Fibroblast of the aortic adventitia (primary cell): Measurements from ENCODE around the gene TRIM8. TPM values are rescaled to one million over a fixed set of nuclear protein-coding genes. Genes with fewer than 3 reads are reported as not detected.
"Not testable (repeated sequence)": the region's sequence is repeated elsewhere in the genome, so short reads cannot be mapped to it uniquely, and the experiment has no call there.

Experiments used
- DNase-seq: peaks from one replicate; pipeline ENCODE4 v3.0.0-alpha.2; 2010; ENCODE audit warnings: low read depth
- H3K4me3 ChIP-seq: 2 replicates; pipeline ENCODE4 v1.5.1; 2011; ENCODE audit warnings: low read depth, mild to moderate bottlenecking, control low read depth, low read length, moderate library complexity
- total RNA-seq: library from RNA; depleted of rRNA; stranded (reverse); fragments of >200 nt; gene quantifications from 2 replicates; pipeline ENCODE4 v1.2.3, GENCODE V29; 2012; ENCODE audit warnings: low replicate concordance
- TF ChIP-seq, protein P1 (sequence below): IDR thresholded peaks from 2 replicates; pipeline ENCODE4 v1.5.1; 2011; ENCODE audit warnings: mild to moderate bottlenecking, low read length, control low read depth, inconsistent platforms; ENCODE audit not compliant: insufficient read depth

TRIM8 gene
- total RNA-seq, 1 donor = 83.0 TPM

DNA sequence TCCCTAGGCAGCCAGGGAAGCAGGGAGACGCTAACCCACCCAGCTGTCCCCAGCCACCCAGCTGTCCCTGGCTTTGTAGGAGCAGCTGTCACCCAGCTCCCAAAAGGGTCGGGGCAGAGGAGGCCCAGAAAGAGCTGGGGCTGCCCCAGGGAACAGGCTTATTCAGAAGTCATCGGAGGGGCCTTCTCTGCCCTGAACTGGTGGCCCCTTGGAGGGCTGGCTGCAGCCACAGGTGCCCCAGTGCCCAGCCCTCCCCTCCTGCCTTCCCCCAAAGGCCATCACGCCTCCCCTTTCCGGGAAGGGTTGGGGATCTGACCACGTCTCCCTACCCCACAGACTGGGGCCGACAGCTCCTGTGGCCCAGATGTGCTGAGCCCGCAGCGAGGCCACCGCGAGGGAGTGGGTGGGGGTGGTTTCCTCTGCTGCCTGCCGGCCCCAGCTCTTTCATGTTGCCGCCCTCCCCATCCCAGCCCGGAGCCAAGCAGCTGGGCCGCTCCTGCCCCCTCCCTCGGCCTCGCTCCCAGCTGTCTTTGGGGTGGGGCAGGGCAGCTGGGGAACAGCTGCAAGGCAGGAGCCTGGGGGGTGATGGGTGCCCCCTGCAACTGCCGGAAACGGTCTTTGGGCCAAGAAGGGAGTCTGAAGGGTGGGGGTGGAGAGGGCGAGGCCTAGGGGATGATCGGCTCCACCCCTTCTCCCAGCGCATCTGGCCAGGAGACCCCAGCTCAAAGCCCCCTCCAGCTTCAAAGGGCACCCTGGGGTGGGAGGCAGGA lies 16.8 kb downstream of the TRIM8 start:
- H3K4me3 ChIP-seq = no peak overlapping the region
- peak; percentile 55 for DNase-seq
- TF ChIP-seq, protein P1, sequence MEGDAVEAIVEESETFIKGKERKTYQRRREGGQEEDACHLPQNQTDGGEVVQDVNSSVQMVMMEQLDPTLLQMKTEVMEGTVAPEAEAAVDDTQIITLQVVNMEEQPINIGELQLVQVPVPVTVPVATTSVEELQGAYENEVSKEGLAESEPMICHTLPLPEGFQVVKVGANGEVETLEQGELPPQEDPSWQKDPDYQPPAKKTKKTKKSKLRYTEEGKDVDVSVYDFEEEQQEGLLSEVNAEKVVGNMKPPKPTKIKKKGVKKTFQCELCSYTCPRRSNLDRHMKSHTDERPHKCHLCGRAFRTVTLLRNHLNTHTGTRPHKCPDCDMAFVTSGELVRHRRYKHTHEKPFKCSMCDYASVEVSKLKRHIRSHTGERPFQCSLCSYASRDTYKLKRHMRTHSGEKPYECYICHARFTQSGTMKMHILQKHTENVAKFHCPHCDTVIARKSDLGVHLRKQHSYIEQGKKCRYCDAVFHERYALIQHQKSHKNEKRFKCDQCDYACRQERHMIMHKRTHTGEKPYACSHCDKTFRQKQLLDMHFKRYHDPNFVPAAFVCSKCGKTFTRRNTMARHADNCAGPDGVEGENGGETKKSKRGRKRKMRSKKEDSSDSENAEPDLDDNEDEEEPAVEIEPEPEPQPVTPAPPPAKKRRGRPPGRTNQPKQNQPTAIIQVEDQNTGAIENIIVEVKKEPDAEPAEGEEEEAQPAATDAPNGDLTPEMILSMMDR = no peak

DNA sequence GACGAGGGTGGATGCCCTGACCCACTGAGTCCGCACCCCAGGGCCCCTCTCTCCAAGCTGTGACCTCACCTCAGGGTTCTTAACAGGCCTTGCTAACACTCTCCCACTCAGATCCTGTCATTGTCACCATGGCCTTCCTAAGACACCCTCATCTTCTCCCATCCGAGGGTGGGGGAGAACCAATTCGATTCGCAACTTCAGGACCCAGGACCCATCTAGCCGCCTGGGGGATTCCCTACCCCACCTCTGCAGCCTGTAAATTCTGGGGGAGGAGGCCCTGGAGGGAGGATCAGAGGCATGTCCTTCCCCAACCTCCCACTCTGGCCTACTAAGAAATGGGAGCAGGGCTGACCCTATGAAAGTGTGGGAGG lies 17.4 kb downstream of the TRIM8 start:
- TF ChIP-seq, protein P1 = no peak
- no peak overlapping the region for H3K4me3 ChIP-seq
- no peak for DNase-seq

DNA sequence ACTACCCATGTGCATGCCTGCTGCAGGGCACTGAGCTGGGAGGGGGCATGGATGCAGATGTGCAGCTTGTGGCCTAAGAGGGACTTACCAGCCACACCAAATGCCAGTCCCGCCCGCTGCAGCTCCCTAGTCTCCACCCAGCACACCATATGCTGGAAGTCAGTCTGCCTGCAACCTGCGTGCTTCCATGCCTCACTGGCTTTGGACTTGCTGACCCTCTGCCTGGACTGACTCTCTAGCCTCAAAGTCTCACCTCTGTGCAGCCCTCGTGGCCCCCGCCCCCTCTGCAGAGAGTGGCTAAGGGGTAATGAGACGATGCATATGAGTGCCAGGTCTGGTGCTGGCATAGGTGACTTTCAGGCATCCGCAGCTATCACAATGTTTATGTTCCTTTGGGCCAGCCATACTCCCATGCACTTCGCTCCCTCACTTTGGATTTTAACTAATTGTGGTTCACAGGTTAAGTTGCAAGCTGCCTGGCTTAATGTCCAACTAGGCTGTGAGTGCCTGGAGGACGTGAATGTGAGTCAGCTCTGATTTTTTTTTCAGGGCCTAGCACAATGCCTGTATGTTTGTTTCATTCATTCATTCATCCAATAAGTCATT lies 21.7 kb downstream of the TRIM8 start:
- H3K4me3 ChIP-seq = no peak overlapping the region
- DNase-seq = no peak
- TF ChIP-seq, protein P1 = no peak

DNA sequence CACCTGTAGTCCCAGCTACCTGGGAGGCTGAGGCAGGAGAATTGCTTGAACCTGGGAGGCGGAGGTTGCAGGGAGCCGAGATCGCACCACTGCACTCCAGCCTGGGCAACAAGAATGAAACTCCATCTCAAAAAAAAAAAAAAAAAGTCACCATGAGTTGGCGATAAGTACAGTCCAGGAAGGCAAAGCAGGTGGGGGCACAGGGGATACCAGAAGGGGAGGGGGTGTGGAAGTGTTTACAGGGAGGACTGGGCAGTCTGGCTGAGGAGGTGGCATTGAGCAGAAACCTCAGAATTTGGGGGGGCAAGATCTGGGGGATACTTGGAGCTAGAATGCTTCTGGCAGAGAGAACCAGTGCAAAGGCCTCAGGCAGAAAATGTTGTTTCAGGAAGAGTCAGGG lies 23.1 kb downstream of the TRIM8 start:
- DNase-seq, H3K4me3 ChIP-seq: not testable (repeated sequence)

DNA sequence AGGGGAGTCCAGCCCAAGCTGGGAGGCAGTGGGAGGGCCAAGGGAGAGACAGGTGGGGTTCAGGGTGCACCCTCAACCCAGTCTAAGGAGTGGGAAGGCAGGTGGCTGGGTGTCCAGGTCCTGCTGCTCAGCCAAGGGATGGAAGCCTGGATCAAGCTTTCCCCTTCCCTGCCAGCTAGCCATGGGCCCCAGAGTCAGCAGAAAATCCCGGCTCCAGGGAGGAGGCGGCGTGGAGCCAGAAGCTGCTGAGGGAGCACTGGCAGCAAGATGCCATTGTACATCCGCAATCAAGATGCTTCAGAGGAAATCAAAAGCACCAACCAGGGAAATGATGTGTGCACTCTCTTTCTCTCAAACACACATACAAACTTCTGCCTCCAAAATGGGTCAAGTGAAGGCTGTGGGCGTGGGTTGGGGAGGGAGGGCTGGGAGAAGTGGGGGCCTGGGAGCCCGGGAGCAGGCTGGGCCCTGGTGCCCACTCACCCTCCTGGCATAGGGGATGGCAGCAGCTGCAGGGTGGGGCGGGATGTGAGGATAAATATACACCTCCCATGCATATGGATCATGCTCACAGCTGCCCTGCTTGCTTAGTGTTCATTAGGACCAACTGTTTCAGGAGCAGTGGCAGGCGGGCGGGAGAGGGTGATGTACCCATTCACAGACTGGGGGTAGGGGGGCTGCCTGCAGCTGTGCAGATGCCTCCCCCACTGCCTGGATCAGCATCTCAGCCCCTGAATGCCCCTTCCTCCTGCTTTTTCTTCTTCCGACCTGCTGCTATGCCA lies 24.2 kb downstream of the TRIM8 start:
- TF ChIP-seq, protein P1 = no peak
- H3K4me3 ChIP-seq = no peak overlapping the region
- no peak for DNase-seq

DNA sequence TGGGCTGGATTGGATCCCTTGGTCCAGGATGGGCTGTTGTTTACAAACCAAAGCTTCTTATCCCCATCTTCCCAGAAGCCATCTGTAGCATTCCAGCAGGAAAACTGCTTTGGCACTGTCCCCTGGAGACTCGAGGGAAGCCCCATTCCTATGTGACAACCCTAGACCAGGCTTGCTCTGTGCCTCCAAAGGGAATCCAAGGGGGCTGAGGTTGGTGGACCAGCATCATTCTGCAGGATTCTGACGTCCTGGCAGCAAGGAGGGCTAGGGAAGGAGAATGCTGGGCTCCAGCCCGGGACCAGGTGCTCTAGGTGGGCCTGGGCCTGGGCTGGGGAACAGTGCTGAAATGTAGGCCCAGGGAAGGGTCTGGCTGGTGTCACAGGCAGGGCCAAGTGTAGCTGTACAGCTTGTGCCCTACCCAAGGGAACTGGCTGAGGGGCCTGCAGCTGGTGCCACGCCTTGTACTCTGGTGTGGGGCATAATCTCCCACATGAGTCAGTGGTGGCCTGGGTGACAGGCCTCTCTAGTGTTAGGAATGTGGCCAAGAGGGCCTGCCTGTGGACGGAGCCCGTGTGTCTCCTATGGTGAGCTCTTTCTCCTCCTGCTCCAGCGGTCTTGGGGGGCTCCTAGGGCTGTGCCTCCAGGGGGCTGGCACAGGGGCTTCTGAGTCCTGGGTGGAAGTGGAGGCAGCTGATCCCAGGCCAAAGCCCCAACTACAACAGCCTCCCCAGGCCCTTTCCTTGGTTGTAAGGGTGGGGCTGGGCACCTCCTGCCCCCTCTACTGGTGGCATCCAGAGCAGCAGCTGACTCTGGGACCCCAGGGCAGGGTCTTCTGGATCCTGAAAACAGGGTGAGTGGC lies 25.2 kb downstream of the TRIM8 start:
- TF ChIP-seq, protein P1 = peak; percentile 34
- no peak overlapping the region for H3K4me3 ChIP-seq
- DNase-seq = no peak
